Common myeloid progenitor, CD34-positive (primary cell): ENCODE data around the gene CLK2.

Source experiments
- CTCF ChIA-PET: fragments of 350-600 bp; sonication (Branson Sonifier 250); formaldehyde crosslinking; loops from one replicate; lab custom pipeline; 2021; ENCODE audit warnings: antibody characterized with exemption; lab: Charles Lee
- POLR2A ChIA-PET: fragments of 350-600 bp; sonication (Branson Sonifier 250); formaldehyde crosslinking; loops from one replicate; lab custom pipeline; 2021; ENCODE audit warnings: antibody characterized with exemption; lab: Charles Lee
- DNase-seq, 3 donors: peaks; one replicate each; pipeline versions ENCODE4 v3.0.0 to v3.0.0-alpha.2; 2013
- H3K27ac ChIP-seq, 2 experiments: 1 replicate in 1 of 2; 2 replicates in 1 of 2; pipeline ENCODE4 v1.7.0; 2013; ENCODE audit warnings: inconsistent platforms in 2 of 2, low read length in 2 of 2, mild to moderate bottlenecking in 2 of 2, low read depth in 1 of 2, moderate library complexity in 1 of 2; ENCODE audit not compliant: severe bottlenecking in 2 of 2, insufficient read depth in 1 of 2, poor library complexity in 1 of 2
- H3K27me3 ChIP-seq, 5 experiments: replicated peaks in 2 of 5; 1 replicate in 3 of 5; 2 replicates in 2 of 5; pipeline versions ENCODE4 v1.6.1 to v1.7.0; 2013; ENCODE audit warnings: low read length in 4 of 5, mild to moderate bottlenecking in 2 of 5, moderate library complexity in 2 of 5, inconsistent platforms in 1 of 5; ENCODE audit not compliant: insufficient read depth in 5 of 5, control insufficient read depth in 4 of 5
- H3K36me3 ChIP-seq, 4 experiments: 1 replicate in 2 of 4; 2 replicates in 2 of 4; pipeline versions ENCODE4 v1.6.1 to v1.7.0; 2013; ENCODE audit warnings: low read length in 3 of 4, control low read depth in 1 of 4, mild to moderate bottlenecking in 1 of 4; ENCODE audit not compliant: control insufficient read depth in 4 of 4, insufficient read depth in 4 of 4
- H3K4me1 ChIP-seq, 4 experiments: 1 replicate in 3 of 4; 2 replicates in 1 of 4; pipeline versions ENCODE4 v1.6.1 to v1.7.1; 2013; ENCODE audit warnings: low read length in 3 of 4, mild to moderate bottlenecking in 3 of 4, control low read depth in 1 of 4, inconsistent platforms in 1 of 4, moderate library complexity in 1 of 4; ENCODE audit not compliant: control insufficient read depth in 4 of 4, insufficient read depth in 4 of 4; ENCODE audit errors: control extremely low read depth in 1 of 4
- H3K4me3 ChIP-seq, 7 experiments: 1 replicate in 4 of 7; 2 replicates in 3 of 7; pipeline versions ENCODE4 v1.5.1 to v1.7.0; 2013; ENCODE audit warnings: mild to moderate bottlenecking in 7 of 7, low read length in 6 of 7, moderate library complexity in 6 of 7, inconsistent platforms in 2 of 7, low read depth in 2 of 7, control low read depth in 1 of 7; ENCODE audit not compliant: insufficient read depth in 4 of 7, control insufficient read depth in 1 of 7; ENCODE audit errors: extremely low read depth in 1 of 7
- H3K9me3 ChIP-seq, 5 experiments: 1 replicate in 4 of 5; 2 replicates in 1 of 5; pipeline versions ENCODE4 v1.6.1 to v1.7.1; 2013; ENCODE audit warnings: low read length in 4 of 5, mild to moderate bottlenecking in 2 of 5, inconsistent platforms in 1 of 5, low read depth in 1 of 5, moderate library complexity in 1 of 5; ENCODE audit not compliant: control insufficient read depth in 4 of 5, insufficient read depth in 2 of 5; ENCODE audit errors: control extremely low read depth in 1 of 5
- WGBS: methylation state at CpG from one replicate; pipeline ENCODE4 v1.1.5; 2013; ENCODE audit not compliant: insufficient coverage; 5-methylcytosine and 5-hydroxymethylcytosine counted together

The CLK2 gene

DNA sequence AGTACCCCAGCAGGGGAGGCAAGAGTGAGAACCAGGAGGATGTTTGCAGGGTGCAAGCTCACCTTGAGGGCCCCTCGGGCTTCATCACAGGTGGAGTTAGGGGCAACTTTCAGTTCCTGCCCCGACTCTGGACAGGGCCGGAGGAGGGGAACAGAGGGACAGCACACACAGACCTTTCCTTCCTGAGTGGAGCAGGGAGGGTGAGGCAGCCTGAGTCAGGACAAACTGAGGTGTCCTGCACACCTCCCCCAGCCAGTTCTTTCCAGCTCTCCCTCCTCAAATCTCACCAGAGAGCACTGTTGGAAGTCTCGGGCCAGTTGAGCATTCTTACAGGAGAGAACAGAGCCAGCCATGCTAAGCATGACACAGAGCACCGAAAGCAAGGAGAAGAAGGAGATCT lies 19.5 kb downstream of the CLK2 start:
- ChIA-PET POLR2A (no interaction called here), CTCF (interaction anchor here (7.2 to 9.0 kb wide), 2 partner anchors 53 to 69 kb away, joined by 70 to 165 read pairs; partner anchors contain the start of genes FDPS and RUSC1)
- 84% methylated on average over 5 of the region's 5 CpGs for WGBS
- Histone ChIP-seq H3K4me1 (peaks cover 0 to 44% (median 33%) of the 10 kb centered on the region in 4 experiments), H3K36me3 (peaks cover 0 to 27% (median 13%) of the 10 kb centered on the region in 4 experiments), H3K27me3 (no peaks in the 10 kb centered on the region), H3K27ac (no peak overlapping the region), H3K4me3 (peak overlapping the region in 2 of 7 experiments; percentile 72 to 88), H3K9me3 (no peaks in the 10 kb centered on the region)
- DNase-seq: no peak

DNA sequence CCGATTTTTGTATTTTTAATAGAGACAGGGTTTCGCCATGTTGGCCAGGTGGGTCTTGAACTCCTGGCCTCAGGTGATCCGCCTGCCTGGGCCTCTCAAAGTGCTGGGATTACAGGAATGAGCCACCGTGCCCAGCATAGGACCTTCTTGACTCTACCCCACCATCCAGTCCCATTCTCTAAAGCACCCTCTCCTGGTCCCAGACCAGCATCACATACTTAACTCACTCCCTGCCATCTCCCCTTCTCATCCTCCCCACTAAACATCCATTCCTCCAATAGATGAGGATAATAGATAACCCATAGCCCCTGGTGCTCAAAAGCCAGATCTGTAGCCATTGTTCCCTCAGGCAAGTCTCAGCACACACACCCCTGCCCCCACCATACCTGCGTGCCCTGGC lies 20.1 kb downstream of the CLK2 start:
- Histone ChIP-seq H3K36me3 (peaks cover 0 to 25% (median 11%) of the 10 kb centered on the region in 4 experiments), H3K27me3 (no peaks in the 10 kb centered on the region), H3K4me3 (no peak overlapping the region), H3K27ac (no peak overlapping the region), H3K4me1 (peaks cover 0 to 45% (median 33%) of the 10 kb centered on the region in 4 experiments), H3K9me3 (no peaks in the 10 kb centered on the region)
- no peak for DNase-seq
- 100% methylated on average over 3 of the region's 5 CpGs for WGBS
- CTCF ChIA-PET: interaction anchor here (3.5 to 9.0 kb wide), 4 partner anchors 12 to 70 kb away, joined by 36 to 165 read pairs (median 59); partner anchors contain the start of genes CLK2, FDPS and RUSC1
- POLR2A ChIA-PET: no interaction called here

DNA sequence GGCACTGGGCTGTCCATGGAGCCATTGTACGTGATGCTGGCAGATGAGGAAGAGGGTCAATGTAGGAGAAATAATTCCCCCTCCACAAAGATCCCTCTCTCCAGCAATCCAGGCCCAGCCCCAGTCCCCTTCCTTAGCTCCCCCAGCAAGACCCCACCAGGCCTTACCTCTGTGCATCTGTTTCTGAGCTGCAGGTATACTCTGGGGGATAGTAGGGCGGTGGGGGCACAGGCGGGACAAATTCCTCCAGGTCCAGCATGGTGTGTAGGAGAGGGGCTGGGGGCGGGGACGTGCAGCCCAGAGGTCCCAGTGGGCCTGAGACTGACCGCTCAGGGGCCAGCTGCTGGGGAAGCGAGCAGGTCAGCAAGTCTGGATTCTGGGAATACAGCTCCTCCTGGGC lies 21.7 kb downstream of the CLK2 start:
- no peaks in the 10 kb centered on the region for H3K9me3 ChIP-seq
- peaks cover 0 to 25% (median 11%) of the 10 kb centered on the region in 4 experiments for H3K36me3 ChIP-seq
- POLR2A ChIA-PET: interaction anchor here (1.4 to 1.6 kb wide), 3 partner anchors 43 to 72 kb away, joined by 5 to 6 read pairs (median 5); partner anchors contain the start of gene MTX1
- H3K27ac ChIP-seq: no peak overlapping the region
- no peak overlapping the region for H3K4me3 ChIP-seq
- peaks cover 0 to 46% (median 33%) of the 10 kb centered on the region in 4 experiments for H3K4me1 ChIP-seq
- no peaks in the 10 kb centered on the region for H3K27me3 ChIP-seq
- CTCF ChIA-PET: interaction anchor here (0.5 to 9.0 kb wide), 26 partner anchors 8 to 1409 kb away, joined by 3 to 165 read pairs (median 6); partner anchors contain the start of genes CLK2, FDPS, HCN3 and MTX1
- 100% methylated on average over 3 of the region's 7 CpGs for WGBS
- DNase-seq: no peak

DNA sequence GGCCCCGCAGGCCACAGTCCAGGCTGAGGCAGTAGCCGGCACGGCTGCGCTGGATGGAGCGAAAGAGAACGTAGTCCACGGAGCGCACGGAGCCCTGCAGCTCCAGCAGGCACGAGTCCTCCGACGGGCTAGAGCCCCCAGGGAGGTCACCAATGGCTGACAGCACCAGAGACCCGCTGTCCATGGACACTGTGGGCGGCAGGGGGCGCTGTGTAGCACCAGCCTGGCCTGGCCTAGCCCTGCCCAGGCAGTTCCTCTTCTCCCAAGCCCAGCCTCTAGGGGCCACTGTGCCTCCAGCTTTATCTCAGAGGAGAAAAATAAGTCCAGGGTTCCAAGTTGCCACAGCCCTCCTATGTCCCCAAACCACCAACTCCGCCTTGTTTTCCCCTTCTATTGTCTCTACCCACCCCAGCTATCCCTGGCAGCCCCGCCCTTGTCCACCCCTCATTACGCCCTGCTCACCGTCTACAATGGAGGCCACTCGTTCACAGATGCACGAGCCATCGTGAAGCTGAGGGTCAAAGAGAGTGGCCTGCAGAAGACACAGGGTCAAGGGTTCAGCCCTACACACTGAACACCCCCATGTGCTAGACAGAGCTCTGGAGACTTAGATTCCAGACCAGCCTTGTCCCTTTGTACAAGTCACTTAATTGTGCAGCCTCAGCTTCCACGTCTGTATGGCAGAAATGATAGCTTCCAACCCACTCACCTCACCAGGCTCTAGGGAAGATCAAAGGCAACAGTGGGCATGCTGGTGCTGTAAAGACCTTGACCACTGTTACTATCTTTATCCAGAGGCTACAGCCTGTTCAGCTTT lies 22.5 kb downstream of the CLK2 start:
- Histone ChIP-seq H3K4me1 (peaks cover 0 to 44% (median 30%) of the 10 kb centered on the region in 4 experiments), H3K9me3 (no peaks in the 10 kb centered on the region), H3K4me3 (peak overlapping the region; percentile 32 to 90 (median 71)), H3K36me3 (peaks cover 0 to 18% (median 10%) of the 10 kb centered on the region in 4 experiments), H3K27ac (peak overlapping the region in 1 of 2 experiments; percentile 66), H3K27me3 (no peaks in the 10 kb centered on the region)
- peak; percentile 95 to 98 (median 97) for DNase-seq
- POLR2A ChIA-PET: interaction anchor here (0.9 to 1.6 kb wide), 5 partner anchors 11 to 73 kb away, joined by 3 to 6 read pairs (median 5); partner anchors contain the start of genes CLK2, MTX1 and SCAMP3
- CTCF ChIA-PET: interaction anchor here (0.5 to 9.0 kb wide), 47 partner anchors 9 to 608 kb away, joined by 3 to 165 read pairs (median 4); partner anchors contain the start of genes CLK2, FDPS, HCN3 and KRTCAP2
- WGBS: 6% methylated on average over 20 of the region's 23 CpGs

DNA sequence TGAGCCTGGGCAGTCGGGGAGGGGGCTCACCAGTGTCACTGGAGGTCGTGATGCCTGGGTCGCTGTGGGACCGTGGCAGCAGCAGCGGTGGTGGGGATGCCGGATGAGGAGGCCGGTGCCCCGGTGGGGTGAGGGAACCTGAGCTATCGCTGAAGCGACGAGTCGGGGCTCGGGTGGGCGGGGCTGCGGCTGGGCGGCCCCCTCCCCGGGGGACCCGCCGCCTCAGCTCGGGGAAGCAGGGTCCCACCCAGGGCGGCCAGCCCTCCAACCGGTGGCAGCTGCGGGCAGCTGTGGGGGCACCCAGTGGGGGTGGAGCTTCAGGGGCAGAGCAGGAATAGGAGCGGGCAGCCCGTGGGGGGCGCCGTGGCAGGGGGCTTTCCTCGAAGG lies 23.1 kb downstream of the CLK2 start:
- peak overlapping the region in 1 of 2 experiments; percentile 66 for H3K27ac ChIP-seq
- peak in 2 of 3 donors; percentile 83 to 87 for DNase-seq
- POLR2A ChIA-PET: interaction anchor here (0.8 to 1.6 kb wide), 6 partner anchors 12 to 74 kb away, joined by 3 to 7 read pairs (median 5); partner anchors contain the start of genes CLK2, MTX1 and SCAMP3
- no peaks in the 10 kb centered on the region for H3K27me3 ChIP-seq
- peak overlapping the region; percentile 32 to 90 (median 71) for H3K4me3 ChIP-seq
- H3K9me3 ChIP-seq: no peaks in the 10 kb centered on the region
- H3K4me1 ChIP-seq: peaks cover 0 to 39% (median 26%) of the 10 kb centered on the region in 4 experiments
- CTCF ChIA-PET: interaction anchor here (0.6 to 9.0 kb wide), 39 partner anchors 9 to 608 kb away, joined by 3 to 165 read pairs (median 5); partner anchors contain the start of genes CLK2, FDPS, HCN3 and KRTCAP2
- peaks cover 0 to 17% (median 10%) of the 10 kb centered on the region in 4 experiments for H3K36me3 ChIP-seq
- WGBS: 0% methylated on average over 9 of the region's 28 CpGs

DNA sequence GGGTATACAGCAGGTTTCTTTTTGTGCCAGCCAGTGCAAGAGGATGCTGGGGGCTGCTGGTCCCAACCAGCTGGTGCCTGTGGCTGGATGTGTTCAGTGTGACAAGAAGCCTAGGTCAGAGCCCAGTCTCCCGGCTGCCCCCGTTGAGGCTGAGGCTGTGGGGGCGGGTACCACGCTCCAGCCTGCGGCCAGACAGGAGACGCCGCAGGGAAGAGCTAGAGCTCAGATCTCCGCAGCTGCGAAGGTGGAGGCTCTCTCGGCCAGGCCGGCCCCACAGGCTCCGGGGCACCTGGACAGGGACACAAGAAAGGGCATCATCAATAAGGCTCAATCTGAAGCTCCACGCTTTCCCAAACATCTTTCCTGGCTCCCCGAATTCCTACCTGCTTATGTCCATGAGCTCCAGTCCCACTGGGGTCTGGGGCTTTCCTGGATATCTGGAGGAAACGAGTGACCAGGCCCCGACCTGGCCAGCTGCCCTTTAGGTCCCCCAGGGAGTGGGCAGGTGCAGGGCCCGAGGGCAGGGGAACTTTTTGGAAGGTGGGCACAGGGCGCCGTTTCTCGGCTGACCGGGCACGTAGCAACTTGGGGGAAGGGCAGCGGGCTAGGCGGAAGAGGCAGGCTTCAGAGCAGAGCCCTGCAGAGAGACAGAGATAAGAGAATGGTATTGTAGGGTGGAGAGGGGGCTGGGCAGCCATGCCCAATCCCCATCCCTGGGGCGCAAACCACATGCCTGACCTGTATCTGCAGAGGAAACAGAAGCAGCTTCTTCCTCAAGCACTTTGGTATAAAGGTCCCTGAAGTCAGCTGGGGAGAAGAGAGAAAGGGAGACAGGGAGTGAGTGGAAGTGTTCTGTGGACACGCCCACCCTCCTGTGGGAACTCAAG lies 25.4 kb downstream of the CLK2 start:
- peaks cover 0 to 14% (median 10%) of the 10 kb centered on the region in 4 experiments for H3K36me3 ChIP-seq
- ChIA-PET POLR2A (no interaction called here), CTCF (interaction anchor here (0.9 to 9.0 kb wide), 9 partner anchors 12 to 344 kb away, joined by 3 to 165 read pairs (median 7); partner anchors contain the start of genes FDPS, RUSC1, SCAMP3 and THBS3)
- peaks cover 3 to 36% (median 27%) of the 10 kb centered on the region in 4 experiments for H3K4me1 ChIP-seq
- no peak overlapping the region for H3K27ac ChIP-seq
- no peaks in the 10 kb centered on the region for H3K27me3 ChIP-seq
- WGBS: 96% methylated on average over 24 of the region's 26 CpGs
- DNase-seq: peak in 2 of 3 donors; percentile 28 to 33
- H3K4me3 ChIP-seq: no peak overlapping the region
- no peaks in the 10 kb centered on the region for H3K9me3 ChIP-seq
